GM23248 (cell line): ENCODE results near the gene PRRG1. TPM values are rescaled to one million over a fixed set of nuclear protein-coding genes. Genes with fewer than 3 reads are reported as not detected.
"Not testable (repeated sequence)": the region's sequence is repeated elsewhere in the genome, so short reads cannot be mapped to it uniquely, and the experiment has no call there.

Experiments
- DNase-seq: peaks from one replicate; pipeline ENCODE4 v3.0.0-alpha.2; 2015
- H2AFZ ChIP-seq: fragments of 200-600 bp; sonication (generic); 2 replicates; pipeline ENCODE4 v1.6.1; 2016; ENCODE audit warnings: antibody characterized with exemption
- H3F3A ChIP-seq: fragments of 200-600 bp; sonication (generic); 2 replicates; pipeline ENCODE4 v1.6.1; 2016; ENCODE audit warnings: mild to moderate bottlenecking, antibody characterized with exemption, mixed run types; ENCODE audit not compliant: insufficient read depth
- H3K27ac ChIP-seq: fragments of 200-600 bp; sonication (generic); 2 replicates; pipeline ENCODE4 v1.5.1; 2016; ENCODE audit warnings: mild to moderate bottlenecking
- H3K27me3 ChIP-seq: fragments of 200-600 bp; sonication (generic); replicated peaks from 2 replicates; pipeline ENCODE4 v1.6.1; 2016; ENCODE audit warnings: mild to moderate bottlenecking; ENCODE audit not compliant: insufficient read depth
- H3K36me3 ChIP-seq: fragments of 200-600 bp; sonication (generic); 2 replicates; pipeline ENCODE4 v1.6.1; 2016; ENCODE audit warnings: low read depth, mild to moderate bottlenecking
- H3K4me1 ChIP-seq: fragments of 200-600 bp; sonication (generic); 2 replicates; pipeline ENCODE4 v1.6.1; 2016; ENCODE audit warnings: mild to moderate bottlenecking; ENCODE audit not compliant: insufficient read depth
- H3K4me2 ChIP-seq: fragments of 200-600 bp; sonication (generic); one replicate; pipeline ENCODE4 v1.6.1; 2016; ENCODE audit warnings: mild to moderate bottlenecking; ENCODE audit not compliant: unreplicated experiment
- H3K4me3 ChIP-seq: fragments of 200-600 bp; sonication (generic); 2 replicates; pipeline ENCODE4 v1.5.1; 2016; ENCODE audit warnings: mild to moderate bottlenecking
- H3K79me2 ChIP-seq: fragments of 200-600 bp; sonication (generic); 2 replicates; pipeline ENCODE4 v1.6.1; 2016; ENCODE audit warnings: mild to moderate bottlenecking; ENCODE audit not compliant: insufficient read depth
- H3K9ac ChIP-seq: fragments of 200-600 bp; sonication (generic); 2 replicates; pipeline ENCODE4 v1.6.1; 2016; ENCODE audit warnings: mild to moderate bottlenecking
- H3K9me2 ChIP-seq: fragments of 200-600 bp; sonication (generic); 2 replicates; pipeline ENCODE4 v1.6.1; 2016; ENCODE audit warnings: mixed run types, mild to moderate bottlenecking, moderate library complexity; ENCODE audit not compliant: insufficient read depth
- H3K9me3 ChIP-seq: fragments of 200-600 bp; sonication (generic); one replicate; pipeline ENCODE4 v1.6.1; 2017; ENCODE audit warnings: low read depth
- H4K20me1 ChIP-seq: fragments of 200-600 bp; sonication (generic); 2 replicates; pipeline ENCODE4 v1.6.0; 2016; ENCODE audit not compliant: insufficient read depth
- EZH2 ChIP-seq: fragments of 200-600 bp; sonication (generic); IDR thresholded peaks from 2 replicates; pipeline ENCODE4 v1.6.1; 2018; ENCODE audit warnings: antibody characterized with exemption, mild to moderate bottlenecking; ENCODE audit not compliant: insufficient read depth, poor library complexity, severe bottlenecking
- WGBS, 2 experiments: methylation state at CpG; one replicate each; pipeline ENCODE4 v1.1.6; 2015 to 2017; ENCODE audit warnings: low lambda C conversion rate in 2 of 2, low coverage in 1 of 2; ENCODE audit errors: missing lambda C conversion rate in 2 of 2; 5-methylcytosine and 5-hydroxymethylcytosine counted together
- in situ Hi-C: fragments of 300-500 bp; cut with MboI; formaldehyde crosslinking; loops from 2 replicates; pipeline ENCODE4 v1.15.0; 2020
- polyA plus RNA-seq: library from polyadenylated mRNA; unstranded; fragments of >200 nt; fragmentation: Nextera tagmentation; extraction: Ambion mirVana; gene quantifications from 2 replicates; pipeline ENCODE4 v1.2.1, GENCODE V29; 2016
- total RNA-seq: library from RNA; depleted of rRNA; stranded (reverse); fragments of >200 nt; shearing (Covaris generic); gene quantifications from 2 replicates; pipeline ENCODE4 v1.2.3, GENCODE V29; 2014; rRNA removed

Gene PRRG1
- total and polyA plus RNA-seq, 2 experiments from 2014 or later, result 7.3 to 11.7 TPM

DNA sequence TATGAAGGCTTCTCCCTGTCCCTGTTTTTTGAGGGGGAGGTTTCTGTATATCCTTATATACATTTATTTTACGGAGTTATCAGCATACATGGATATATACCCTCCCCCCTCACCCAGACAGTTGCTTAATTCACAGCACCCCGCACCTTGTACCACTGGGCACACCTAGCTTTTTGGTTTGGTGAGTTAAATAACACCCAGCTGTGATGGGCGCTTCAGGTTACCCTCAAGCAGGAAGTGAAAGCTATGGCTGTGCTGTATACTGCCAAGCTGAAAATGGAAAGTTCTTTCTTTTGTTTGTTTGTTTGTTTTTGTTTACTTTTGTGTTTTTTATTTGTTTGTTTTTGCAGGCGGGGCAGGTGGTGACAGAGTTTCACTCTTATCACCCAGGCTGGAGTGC, 150.5 kb downstream of the PRRG1 start:
- H3K9me3 ChIP-seq, DNase-seq, H3F3A ChIP-seq, H3K27ac ChIP-seq, H2AFZ ChIP-seq, H4K20me1 ChIP-seq, H3K36me3 ChIP-seq, H3K9ac ChIP-seq, H3K79me2 ChIP-seq, in situ Hi-C loops, H3K27me3 ChIP-seq, H3K4me1 ChIP-seq, H3K4me3 ChIP-seq, H3K9me2 ChIP-seq, H3K4me2 ChIP-seq: not testable (repeated sequence)
- WGBS, 2 experiments, result 39 to 40% methylated on average over 3 to 4 of the region's 4 CpGs

DNA sequence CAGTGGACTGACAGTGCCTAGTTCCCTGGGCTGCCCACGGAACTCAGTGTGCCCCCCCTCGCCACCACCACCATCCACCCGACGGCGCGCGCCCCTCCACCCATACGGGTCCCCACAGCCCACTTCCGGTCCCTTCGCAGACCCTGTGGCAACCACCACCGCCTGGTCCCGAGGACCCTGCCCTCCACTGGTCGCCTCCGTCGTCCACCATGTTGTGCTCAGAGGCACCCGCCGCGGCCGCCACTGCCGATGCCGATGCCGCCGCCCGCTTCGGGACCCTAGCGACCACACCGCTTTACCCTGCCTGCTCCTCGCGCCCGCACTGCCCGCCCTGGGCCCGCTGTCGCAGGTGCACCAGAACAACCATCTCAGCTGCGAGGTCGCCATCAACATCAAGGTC, 155.8 kb downstream of the PRRG1 start:
- Histone ChIP-seq H3K9me2 (no peaks in the 10 kb centered on the region), H3K27ac (no peak overlapping the region), H3K36me3 (no peaks in the 10 kb centered on the region), H4K20me1 (no peaks in the 10 kb centered on the region), H3K4me3 (no peak overlapping the region), H2AFZ (no peak overlapping the region), H3K79me2 (no peaks in the 10 kb centered on the region), H3K9me3 (no peaks in the 10 kb centered on the region), H3K27me3 (no peaks in the 10 kb centered on the region), H3K9ac (no peak overlapping the region), H3K4me2 (no peak overlapping the region), H3F3A (no peaks in the 10 kb centered on the region), H3K4me1 (no peaks in the 10 kb centered on the region)
- in situ Hi-C loops, result no loop called here
- no peak for DNase-seq
- no peak for TF ChIP-seq EZH2
- 85 to 94% methylated on average over 9 to 31 of the region's 35 CpGs for WGBS, 2 experiments

Other genes starting within 250 kb of the PRRG1 start
- gene LANCL3, start 222.3 kb downstream of the PRRG1 start, total RNA-seq, result not detected in 2 replicates
- gene LANCL3, start 222.3 kb downstream of the PRRG1 start, polyA plus RNA-seq, result not detected in 2 replicates